ENCODE data around the gene KCNT1. TPM values are rescaled to one million over a fixed set of nuclear protein-coding genes. Genes with fewer than 3 reads are reported as not detected.

Gene KCNT1
- polyA plus RNA-seq, 1 donor (not counting 4 experiments of a cell fraction or from before 2014, with no cell fraction given), result not detected

DNA sequence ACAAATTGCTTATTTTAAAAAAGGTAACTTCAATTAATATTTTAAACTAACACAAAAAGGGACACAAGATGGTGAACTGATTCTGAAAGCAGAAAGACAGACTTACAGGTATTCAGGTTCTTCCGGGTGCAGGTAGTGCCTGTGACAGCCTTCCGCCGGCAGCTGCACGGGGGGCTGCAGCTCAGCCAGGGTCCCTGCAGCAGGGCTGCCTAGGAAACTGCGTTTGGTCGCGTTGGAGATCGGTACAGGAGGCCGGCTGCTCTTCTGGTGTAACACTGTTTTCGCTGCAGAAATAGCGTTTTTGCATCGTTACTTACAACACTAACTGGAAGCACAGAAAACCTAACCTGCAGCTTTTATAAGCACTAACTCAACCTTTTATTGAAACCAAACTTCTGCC is 125.3 kb downstream of the KCNT1 start:
- no peaks in the 10 kb centered on the region for H3K4me1 ChIP-seq (ENCODE audit: control insufficient read depth, extremely low read depth, insufficient read depth, low read length)
- no peak for TF ChIP-seq EZH2 (IDR thresholded peaks at IDR 0.05; ENCODE audit: low read length)
- TF ChIP-seq, protein P1, sequence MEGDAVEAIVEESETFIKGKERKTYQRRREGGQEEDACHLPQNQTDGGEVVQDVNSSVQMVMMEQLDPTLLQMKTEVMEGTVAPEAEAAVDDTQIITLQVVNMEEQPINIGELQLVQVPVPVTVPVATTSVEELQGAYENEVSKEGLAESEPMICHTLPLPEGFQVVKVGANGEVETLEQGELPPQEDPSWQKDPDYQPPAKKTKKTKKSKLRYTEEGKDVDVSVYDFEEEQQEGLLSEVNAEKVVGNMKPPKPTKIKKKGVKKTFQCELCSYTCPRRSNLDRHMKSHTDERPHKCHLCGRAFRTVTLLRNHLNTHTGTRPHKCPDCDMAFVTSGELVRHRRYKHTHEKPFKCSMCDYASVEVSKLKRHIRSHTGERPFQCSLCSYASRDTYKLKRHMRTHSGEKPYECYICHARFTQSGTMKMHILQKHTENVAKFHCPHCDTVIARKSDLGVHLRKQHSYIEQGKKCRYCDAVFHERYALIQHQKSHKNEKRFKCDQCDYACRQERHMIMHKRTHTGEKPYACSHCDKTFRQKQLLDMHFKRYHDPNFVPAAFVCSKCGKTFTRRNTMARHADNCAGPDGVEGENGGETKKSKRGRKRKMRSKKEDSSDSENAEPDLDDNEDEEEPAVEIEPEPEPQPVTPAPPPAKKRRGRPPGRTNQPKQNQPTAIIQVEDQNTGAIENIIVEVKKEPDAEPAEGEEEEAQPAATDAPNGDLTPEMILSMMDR (optimal IDR thresholded peaks at IDR 0.05 in 1 of 3, IDR thresholded peaks at IDR 0.05 in 1 of 3, conservative IDR thresholded peaks at IDR 0.05 in 1 of 3; ENCODE audit: extremely low read depth in 1 of 3, insufficient read depth in 2 of 3, low read length in 3 of 3), result no peak
- H4K20me1 ChIP-seq (ENCODE audit: control insufficient read depth, extremely low read depth, insufficient read depth, low read length), result no peaks in the 10 kb centered on the region
- DNase-seq (ENCODE audit: low read depth, low spot score), result no peak
- no peaks in the 10 kb centered on the region for H3K9me1 ChIP-seq (ENCODE audit: control insufficient read depth, extremely low read depth, insufficient read depth, low read length)
- dilution Hi-C loops (cut with MboI; ENCODE audit: extremely low pct_ligation_motif_present, low sequenced_read_pairs), result no loop called here
- no peak overlapping the region for H3K4me2 ChIP-seq (ENCODE audit: control insufficient read depth, extremely low read depth, insufficient read depth, low read depth, low read length)
- H3K9ac ChIP-seq (ENCODE audit: control insufficient read depth, extremely low read depth, insufficient read depth, low read length), result no peak overlapping the region
- H3K27me3 ChIP-seq (ENCODE audit: control insufficient read depth, extremely low read depth, insufficient read depth, low read length), result no peaks in the 10 kb centered on the region
- no peaks in the 10 kb centered on the region for H3K9me3 ChIP-seq (ENCODE audit: control insufficient read depth, low read depth, low read length)
- H3K36me3 ChIP-seq (ENCODE audit: control insufficient read depth in 2 of 2, extremely low read depth in 1 of 2, insufficient read depth in 2 of 2, low read length in 2 of 2), result peaks cover 10 to 11% of the 10 kb centered on the region in 2 experiments
- H3K4me3 ChIP-seq (ENCODE audit: control insufficient read depth in 2 of 3, extremely low read depth in 1 of 3, insufficient read depth in 2 of 3, low read depth in 1 of 3, low read length in 3 of 3), result no peak overlapping the region
- H2AFZ ChIP-seq (ENCODE audit: control insufficient read depth, low read length), result no peak overlapping the region
- no peak for FAIRE-seq
- no peak overlapping the region for H3K27ac ChIP-seq (ENCODE audit: control insufficient read depth, insufficient read depth, low read length)
- H3K79me2 ChIP-seq (ENCODE audit: control insufficient read depth, insufficient read depth, low read length), result peaks cover 10% of the 10 kb centered on the region

DNA sequence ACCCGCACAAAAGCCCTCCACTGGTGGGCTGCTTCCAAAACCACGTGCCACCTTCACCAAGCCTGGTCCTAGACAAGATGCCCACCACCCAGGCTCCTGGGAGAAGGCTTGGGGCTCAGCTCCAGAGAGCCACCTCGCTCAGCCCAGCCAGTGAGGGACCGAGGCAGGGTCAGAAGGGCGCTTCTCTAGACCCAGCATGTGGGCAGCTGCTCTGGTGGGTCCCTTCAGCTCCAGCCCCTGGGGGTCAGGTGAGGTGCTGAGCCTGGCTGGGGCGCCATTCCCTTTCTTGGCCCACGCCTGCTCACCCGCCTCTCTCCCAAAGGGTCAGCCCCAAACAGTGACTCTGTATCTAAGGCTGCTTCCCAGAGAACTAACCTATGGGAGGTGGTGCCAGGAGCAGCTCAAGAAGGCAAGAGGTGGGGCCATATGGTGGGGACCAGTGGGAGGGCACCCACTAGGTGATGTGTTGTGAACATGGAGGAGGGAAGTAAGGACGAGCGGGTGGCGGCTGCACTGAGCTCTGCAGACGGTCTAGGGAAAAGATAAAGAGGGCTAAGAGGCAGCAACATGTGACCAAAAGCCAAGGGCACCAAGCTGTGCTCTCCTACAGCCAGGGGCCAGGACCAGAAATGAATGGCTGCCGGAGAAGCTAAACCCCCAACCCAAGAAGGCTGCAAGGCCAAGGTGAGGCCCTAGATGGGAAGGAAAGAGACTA is 126.0 kb downstream of the KCNT1 start:
- no peaks in the 10 kb centered on the region for H4K20me1 ChIP-seq (ENCODE audit: control insufficient read depth, extremely low read depth, insufficient read depth, low read length)
- no peak for FAIRE-seq

More for the DNA sequence above, 126.0 kb downstream of the KCNT1 start:
- H3K9me1 ChIP-seq (ENCODE audit: control insufficient read depth, extremely low read depth, insufficient read depth, low read length), result no peaks in the 10 kb centered on the region
- no peak overlapping the region for H3K9ac ChIP-seq (ENCODE audit: control insufficient read depth, extremely low read depth, insufficient read depth, low read length)
- no peak for TF ChIP-seq EZH2 (IDR thresholded peaks at IDR 0.05; ENCODE audit: low read length)
- TF ChIP-seq, protein P1 (optimal IDR thresholded peaks at IDR 0.05 in 1 of 3, IDR thresholded peaks at IDR 0.05 in 1 of 3, conservative IDR thresholded peaks at IDR 0.05 in 1 of 3; ENCODE audit: extremely low read depth in 1 of 3, insufficient read depth in 2 of 3, low read length in 3 of 3), result no peak
- H3K79me2 ChIP-seq (ENCODE audit: control insufficient read depth, insufficient read depth, low read length), result peaks cover 10% of the 10 kb centered on the region
- peaks cover 4 to 8% of the 10 kb centered on the region in 2 experiments for H3K36me3 ChIP-seq (ENCODE audit: control insufficient read depth in 2 of 2, extremely low read depth in 1 of 2, insufficient read depth in 2 of 2, low read length in 2 of 2)
- no peak overlapping the region for H2AFZ ChIP-seq (ENCODE audit: control insufficient read depth, low read length)
- no peak for DNase-seq (ENCODE audit: low read depth, low spot score)
- no peaks in the 10 kb centered on the region for H3K27me3 ChIP-seq (ENCODE audit: control insufficient read depth, extremely low read depth, insufficient read depth, low read length)
- no peak overlapping the region for H3K27ac ChIP-seq (ENCODE audit: control insufficient read depth, insufficient read depth, low read length)
- H3K9me3 ChIP-seq (ENCODE audit: control insufficient read depth, low read depth, low read length), result no peaks in the 10 kb centered on the region
- H3K4me1 ChIP-seq (ENCODE audit: control insufficient read depth, extremely low read depth, insufficient read depth, low read length), result no peaks in the 10 kb centered on the region
- H3K4me2 ChIP-seq (ENCODE audit: control insufficient read depth, extremely low read depth, insufficient read depth, low read depth, low read length), result no peak overlapping the region
- H3K4me3 ChIP-seq (ENCODE audit: control insufficient read depth in 2 of 3, extremely low read depth in 1 of 3, insufficient read depth in 2 of 3, low read depth in 1 of 3, low read length in 3 of 3), result no peak overlapping the region
- dilution Hi-C loops (cut with MboI; ENCODE audit: extremely low pct_ligation_motif_present, low sequenced_read_pairs), result no loop called here

Measured in keratinocyte (primary cell).